ENCODE data around the gene TRAPPC10. TPM values are rescaled to one million over a fixed set of nuclear protein-coding genes. Genes with fewer than 3 reads are reported as not detected.
"Not testable (repeated sequence)": the region's sequence is repeated elsewhere in the genome, so short reads cannot be mapped to it uniquely, and the experiment has no call there.

Gene TRAPPC10
- total and polyA plus RNA-seq, 2 donors (not counting 1 experiment from before 2014, with no cell fraction given) = 61.7 to 145 TPM

DNA sequence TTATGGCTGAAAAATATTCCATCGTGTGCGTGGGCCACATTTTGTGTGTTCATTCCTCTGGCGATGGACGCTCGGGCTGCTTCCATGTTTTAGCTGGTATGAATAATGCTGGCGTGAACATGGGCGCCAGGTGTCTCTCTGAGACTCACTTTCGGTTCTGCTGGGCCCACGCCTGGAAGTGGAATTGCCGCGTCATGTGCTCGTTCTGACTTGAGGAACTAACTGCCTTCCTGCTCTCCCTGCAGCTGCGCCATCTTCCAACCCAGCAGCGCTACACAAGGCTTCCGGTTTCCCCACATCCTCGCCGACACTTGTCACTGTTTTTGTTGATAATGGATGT lies 141.8 kb downstream of the TRAPPC10 start:
- H3K79me2 ChIP-seq (ENCODE audit: control insufficient read depth, insufficient read depth, low read length); POLR2A ChIA-PET; H3K4me3 ChIP-seq (ENCODE audit: control extremely low read depth in 1 of 5, extremely low read depth in 1 of 5, insufficient read depth in 1 of 5, low read depth in 2 of 5, low read length in 4 of 5); H3K4me2 ChIP-seq (replicated peaks; ENCODE audit: low read depth, low read length, poor library complexity, severe bottlenecking); H3K9ac ChIP-seq (ENCODE audit: low read length); H2AFZ ChIP-seq (ENCODE audit: insufficient read depth, low read depth, low read length, poor library complexity, severe bottlenecking); intact Hi-C loops (cut with micrococcal nuclease); CTCF ChIA-PET; DNase-seq; H3K4me3 Mint-ChIP-seq; H3K27ac Mint-ChIP-seq; H3K27me3 ChIP-seq (replicated peaks in 1 of 4; ENCODE audit: control extremely low read depth in 1 of 4, control insufficient read depth in 3 of 4, insufficient read depth in 4 of 4, low read length in 3 of 4); H4K20me1 ChIP-seq (ENCODE audit: control insufficient read depth, insufficient read depth, low read length, poor library complexity, severe bottlenecking); H3K27me3 Mint-ChIP-seq; H3K9me3 ChIP-seq (ENCODE audit: control extremely low read depth in 1 of 3, control insufficient read depth in 2 of 3, insufficient read depth in 1 of 3, low read length in 2 of 3); H3K4me1 ChIP-seq (ENCODE audit: control insufficient read depth in 2 of 2, insufficient read depth in 2 of 2, low read length in 2 of 2); H3K36me3 ChIP-seq (replicated peaks in 1 of 2; ENCODE audit: control extremely low read depth in 1 of 2, control insufficient read depth in 1 of 2, extremely low read depth in 1 of 2, insufficient read depth in 2 of 2, low read length in 1 of 2); H3K4me1 Mint-ChIP-seq; H3K9me3 Mint-ChIP-seq (ENCODE audit: insufficient read depth): not testable (repeated sequence)
- peak overlapping the region in 1 of 2 donors; percentile 29 for H3K27ac ChIP-seq (ENCODE audit: low read length in 2 of 2)
- no CpG with 5 or more reads among the region's 17 CpGs for WGBS (ENCODE audit: insufficient coverage)
- peak; percentile 26 for ATAC-seq (ENCODE audit: low read depth)

DNA sequence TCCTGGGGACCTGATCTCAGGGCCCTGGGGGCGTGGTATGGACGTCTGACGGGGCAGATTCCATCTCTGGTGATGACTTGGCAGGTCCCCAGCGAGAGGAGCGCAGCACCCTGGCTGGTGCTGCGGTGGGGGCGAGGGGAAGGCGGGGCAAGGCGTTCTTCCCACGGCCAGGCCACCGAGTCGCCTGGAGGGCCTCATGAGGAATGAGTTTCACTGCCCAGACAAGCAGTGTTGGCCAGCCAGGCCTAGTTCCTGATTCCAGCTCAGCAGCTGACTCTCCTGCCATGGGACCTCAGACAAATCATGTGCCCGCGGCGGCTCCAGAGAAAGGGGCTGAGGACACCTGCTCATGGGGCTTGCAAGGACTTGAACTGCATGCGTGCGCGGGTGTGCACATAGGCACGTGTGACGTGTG lies 142.7 kb downstream of the TRAPPC10 start:
- H3K9ac ChIP-seq (ENCODE audit: low read length); H3K4me1 Mint-ChIP-seq; H3K4me3 ChIP-seq (ENCODE audit: control extremely low read depth in 1 of 5, extremely low read depth in 1 of 5, insufficient read depth in 1 of 5, low read depth in 2 of 5, low read length in 4 of 5); DNase-seq; H3K27me3 ChIP-seq (replicated peaks in 1 of 4; ENCODE audit: control extremely low read depth in 1 of 4, control insufficient read depth in 3 of 4, insufficient read depth in 4 of 4, low read length in 3 of 4); H2AFZ ChIP-seq (ENCODE audit: insufficient read depth, low read depth, low read length, poor library complexity, severe bottlenecking); H3K36me3 ChIP-seq (replicated peaks in 1 of 2; ENCODE audit: control extremely low read depth in 1 of 2, control insufficient read depth in 1 of 2, extremely low read depth in 1 of 2, insufficient read depth in 2 of 2, low read length in 1 of 2); H3K4me1 ChIP-seq (ENCODE audit: control insufficient read depth in 2 of 2, insufficient read depth in 2 of 2, low read length in 2 of 2); H3K9me3 Mint-ChIP-seq (ENCODE audit: insufficient read depth); CTCF ChIA-PET; H4K20me1 ChIP-seq (ENCODE audit: control insufficient read depth, insufficient read depth, low read length, poor library complexity, severe bottlenecking); H3K27me3 Mint-ChIP-seq; H3K27ac Mint-ChIP-seq; intact Hi-C loops (cut with micrococcal nuclease); H3K79me2 ChIP-seq (ENCODE audit: control insufficient read depth, insufficient read depth, low read length); POLR2A ChIA-PET; H3K9me3 ChIP-seq (ENCODE audit: control extremely low read depth in 1 of 3, control insufficient read depth in 2 of 3, insufficient read depth in 1 of 3, low read length in 2 of 3); H3K4me2 ChIP-seq (replicated peaks; ENCODE audit: low read depth, low read length, poor library complexity, severe bottlenecking); H3K4me3 Mint-ChIP-seq: not testable (repeated sequence)
- H3K27ac ChIP-seq (ENCODE audit: low read length in 2 of 2) = peak overlapping the region in 1 of 2 donors; percentile 55
- WGBS (ENCODE audit: insufficient coverage) = no CpG with 5 or more reads among the region's 20 CpGs
- peak; percentile 32 for ATAC-seq (ENCODE audit: low read depth)

DNA sequence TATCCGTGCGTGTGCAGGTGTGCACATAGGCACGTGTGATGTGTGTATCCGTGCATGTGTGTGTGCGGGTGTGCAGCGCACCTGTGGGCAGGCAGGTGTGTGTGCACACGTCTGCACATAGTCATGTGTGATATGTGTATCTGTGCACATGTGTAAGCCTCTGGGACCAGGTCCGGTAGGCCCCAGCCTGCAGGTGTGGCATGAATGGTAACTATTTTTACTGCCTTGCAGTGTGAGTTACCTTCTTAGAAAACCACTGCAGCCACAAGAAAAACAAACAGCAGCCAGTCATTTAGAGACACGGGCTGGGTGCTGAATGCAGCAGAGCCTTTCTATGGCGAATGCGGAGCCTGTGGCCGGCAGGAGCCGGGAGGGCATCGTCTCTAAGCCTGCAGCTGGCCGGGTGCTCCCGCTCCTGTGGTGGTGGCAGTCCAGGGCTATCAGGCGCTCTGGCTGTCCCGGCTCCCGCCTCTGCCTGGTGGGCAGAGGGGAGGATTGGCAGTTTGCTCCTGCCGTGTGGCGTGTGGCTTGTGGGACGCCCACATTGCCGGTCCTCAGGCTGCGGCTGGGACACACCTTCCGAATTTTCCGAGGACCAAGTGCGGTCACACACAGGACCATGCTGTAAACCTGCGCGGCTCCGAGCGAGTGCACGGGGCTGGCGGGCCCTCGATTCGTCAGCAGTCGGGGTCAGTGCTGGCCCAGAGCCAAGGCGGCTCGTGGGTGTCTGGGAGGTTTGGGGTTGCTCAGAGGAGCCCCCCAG lies 143.3 kb downstream of the TRAPPC10 start:
- H3K36me3 ChIP-seq (replicated peaks in 1 of 2; ENCODE audit: control extremely low read depth in 1 of 2, control insufficient read depth in 1 of 2, extremely low read depth in 1 of 2, insufficient read depth in 2 of 2, low read length in 1 of 2); H3K9ac ChIP-seq (ENCODE audit: low read length); H3K4me3 ChIP-seq (ENCODE audit: control extremely low read depth in 1 of 5, extremely low read depth in 1 of 5, insufficient read depth in 1 of 5, low read depth in 2 of 5, low read length in 4 of 5); H3K9me3 ChIP-seq (ENCODE audit: control extremely low read depth in 1 of 3, control insufficient read depth in 2 of 3, insufficient read depth in 1 of 3, low read length in 2 of 3); H3K4me3 Mint-ChIP-seq; intact Hi-C loops (cut with micrococcal nuclease); H3K4me1 ChIP-seq (ENCODE audit: control insufficient read depth in 2 of 2, insufficient read depth in 2 of 2, low read length in 2 of 2); H3K27me3 ChIP-seq (replicated peaks in 1 of 4; ENCODE audit: control extremely low read depth in 1 of 4, control insufficient read depth in 3 of 4, insufficient read depth in 4 of 4, low read length in 3 of 4); H3K27me3 Mint-ChIP-seq; H3K4me2 ChIP-seq (replicated peaks; ENCODE audit: low read depth, low read length, poor library complexity, severe bottlenecking); CTCF ChIA-PET; DNase-seq; H3K9me3 Mint-ChIP-seq (ENCODE audit: insufficient read depth); H3K79me2 ChIP-seq (ENCODE audit: control insufficient read depth, insufficient read depth, low read length); H3K27ac Mint-ChIP-seq; POLR2A ChIA-PET; H4K20me1 ChIP-seq (ENCODE audit: control insufficient read depth, insufficient read depth, low read length, poor library complexity, severe bottlenecking); H3K4me1 Mint-ChIP-seq; H2AFZ ChIP-seq (ENCODE audit: insufficient read depth, low read depth, low read length, poor library complexity, severe bottlenecking): not testable (repeated sequence)
- peak overlapping the region in 1 of 2 donors; percentile 70 for H3K27ac ChIP-seq (ENCODE audit: low read length in 2 of 2)
- 27% methylated on average over 5 of the region's 38 CpGs for WGBS (ENCODE audit: insufficient coverage)
- ATAC-seq (ENCODE audit: low read depth) = peak; percentile 40

DNA sequence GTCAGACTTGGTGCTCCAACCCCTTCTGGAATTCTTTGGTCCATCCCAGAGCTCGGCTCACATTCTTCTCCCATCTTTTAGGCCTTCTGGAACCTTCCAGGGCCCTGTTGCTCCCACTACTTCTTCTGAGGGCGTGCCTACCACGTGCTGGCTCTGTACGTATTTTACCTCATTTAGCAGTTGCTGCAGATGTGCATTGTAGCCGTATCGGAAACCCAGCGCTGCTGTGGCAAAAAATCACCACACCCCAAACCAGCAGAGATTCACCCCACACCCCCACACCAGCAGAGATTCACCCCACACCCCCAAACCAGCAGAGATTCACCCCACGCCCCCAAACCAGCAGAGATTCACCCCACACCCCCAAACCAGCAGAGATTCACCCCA lies 143.9 kb downstream of the TRAPPC10 start:
- H3K9ac ChIP-seq (ENCODE audit: low read length); H3K27me3 Mint-ChIP-seq; DNase-seq; H3K4me2 ChIP-seq (replicated peaks; ENCODE audit: low read depth, low read length, poor library complexity, severe bottlenecking); ATAC-seq (ENCODE audit: low read depth); H3K4me3 ChIP-seq (ENCODE audit: control extremely low read depth in 1 of 5, extremely low read depth in 1 of 5, insufficient read depth in 1 of 5, low read depth in 2 of 5, low read length in 4 of 5); CTCF ChIA-PET; H3K9me3 Mint-ChIP-seq (ENCODE audit: insufficient read depth); H3K27ac Mint-ChIP-seq; H3K9me3 ChIP-seq (ENCODE audit: control extremely low read depth in 1 of 3, control insufficient read depth in 2 of 3, insufficient read depth in 1 of 3, low read length in 2 of 3); H3K27me3 ChIP-seq (replicated peaks in 1 of 4; ENCODE audit: control extremely low read depth in 1 of 4, control insufficient read depth in 3 of 4, insufficient read depth in 4 of 4, low read length in 3 of 4); H3K27ac ChIP-seq (ENCODE audit: low read length in 2 of 2); intact Hi-C loops (cut with micrococcal nuclease); H3K4me1 ChIP-seq (ENCODE audit: control insufficient read depth in 2 of 2, insufficient read depth in 2 of 2, low read length in 2 of 2); H3K79me2 ChIP-seq (ENCODE audit: control insufficient read depth, insufficient read depth, low read length); POLR2A ChIA-PET; H4K20me1 ChIP-seq (ENCODE audit: control insufficient read depth, insufficient read depth, low read length, poor library complexity, severe bottlenecking); H3K36me3 ChIP-seq (replicated peaks in 1 of 2; ENCODE audit: control extremely low read depth in 1 of 2, control insufficient read depth in 1 of 2, extremely low read depth in 1 of 2, insufficient read depth in 2 of 2, low read length in 1 of 2); H3K4me1 Mint-ChIP-seq; H3K4me3 Mint-ChIP-seq; H2AFZ ChIP-seq (ENCODE audit: insufficient read depth, low read depth, low read length, poor library complexity, severe bottlenecking): not testable (repeated sequence)
- no CpG with 5 or more reads among the region's 8 CpGs for WGBS (ENCODE audit: insufficient coverage)
